ENCODE results near the gene SPNS3. TPM values are rescaled to one million over a fixed set of nuclear protein-coding genes. Genes with fewer than 3 reads are reported as not detected.

SPNS3 gene
- total RNA-seq, 4 donors from 2014 or later: 0.16 to 0.56 TPM; not detected in 2

- no peak for TF ChIP-seq CTCF (IDR thresholded peaks at IDR 0.05)
- TF ChIP-seq POLR2A (IDR thresholded peaks at IDR 0.05): no peak
- WGBS, 2 donors: 58 to 67% methylated on average over 7 of the region's 7 CpGs
- DNase-seq (ENCODE audit: low spot score in 2 of 2): no peak
- H3K4me3 ChIP-seq (ENCODE audit: low read depth, poor library complexity, severe bottlenecking): no peak overlapping the region
- intact Hi-C loops (cut with DNase I; ENCODE audit: low total_unique reads): no loop called here
Measured at GRCh38 chr17:4407216-4407615, 26.5 kb upstream of the SPNS3 start.

- DNase-seq (ENCODE audit: low spot score in 2 of 2): peak in 1 of 2 donors; percentile 62
- intact Hi-C loops (cut with DNase I; ENCODE audit: low total_unique reads): no loop called here
- WGBS, 2 donors: 53 to 62% methylated on average over 8 of the region's 8 CpGs
- TF ChIP-seq CTCF (IDR thresholded peaks at IDR 0.05) (no peak), POLR2A (IDR thresholded peaks at IDR 0.05) (no peak)
- H3K4me3 ChIP-seq (ENCODE audit: low read depth, poor library complexity, severe bottlenecking): no peak overlapping the region
Measured at GRCh38 chr17:4407851-4408250, 25.9 kb upstream of the SPNS3 start.

GRCh38 chr17:4409659-4410058 is 24.1 kb upstream of the SPNS3 start:
- H3K4me3 ChIP-seq (ENCODE audit: low read depth, poor library complexity, severe bottlenecking): no peak overlapping the region
- WGBS, 2 donors: 45 to 52% methylated on average over 6 of the region's 6 CpGs
- DNase-seq (ENCODE audit: low spot score in 2 of 2): no peak
- intact Hi-C loops (cut with DNase I; ENCODE audit: low total_unique reads): loop anchor here (5.0 kb wide), 1 partner anchor 192 kb away; no protein-coding TSS in a partner anchor
- no peak for TF ChIP-seq CTCF (IDR thresholded peaks at IDR 0.05)
- TF ChIP-seq POLR2A (IDR thresholded peaks at IDR 0.05): no peak

- no peak overlapping the region for H3K4me3 ChIP-seq (ENCODE audit: low read depth, poor library complexity, severe bottlenecking)
- intact Hi-C loops (cut with DNase I; ENCODE audit: low total_unique reads): loop anchor here (5.0 kb wide), 1 partner anchor 194 kb away; no protein-coding TSS in a partner anchor
- DNase-seq (ENCODE audit: low spot score in 2 of 2): no peak
- TF ChIP-seq CTCF (IDR thresholded peaks at IDR 0.05) (no peak), POLR2A (IDR thresholded peaks at IDR 0.05) (no peak)
- 71 to 72% methylated on average over 3 of the region's 3 CpGs for WGBS, 2 donors
Measured at GRCh38 chr17:4411201-4411600, 22.5 kb upstream of the SPNS3 start.

GRCh38 chr17:4412933-4413831 is 20.6 kb upstream of the SPNS3 start:
- intact Hi-C loops (cut with DNase I; ENCODE audit: low total_unique reads): loop anchor here (5.0 kb wide), 1 partner anchor 196 kb away; no protein-coding TSS in a partner anchor
- peak; percentile 85 to 98 for DNase-seq (ENCODE audit: low spot score in 2 of 2)
- WGBS, 2 donors: 37 to 38% methylated on average over 27 of the region's 27 CpGs
- TF ChIP-seq POLR2A (IDR thresholded peaks at IDR 0.05): no peak
- TF ChIP-seq CTCF (IDR thresholded peaks at IDR 0.05): peak in 1 of 3 donors; percentile 69
- no peak overlapping the region for H3K4me3 ChIP-seq (ENCODE audit: low read depth, poor library complexity, severe bottlenecking)

All from lower leg skin (tissue), 4 donors.